Middle frontal gyrus (tissue), 1 donor: ENCODE measurements around the gene ACIN1.

ENCODE experiments used
- DNase-seq: peaks from one replicate; pipeline ENCODE4 v3.0.0-alpha.2; 2015; ENCODE audit warnings: low spot score; ENCODE audit errors: extremely low spot score

Gene ACIN1

DNA sequence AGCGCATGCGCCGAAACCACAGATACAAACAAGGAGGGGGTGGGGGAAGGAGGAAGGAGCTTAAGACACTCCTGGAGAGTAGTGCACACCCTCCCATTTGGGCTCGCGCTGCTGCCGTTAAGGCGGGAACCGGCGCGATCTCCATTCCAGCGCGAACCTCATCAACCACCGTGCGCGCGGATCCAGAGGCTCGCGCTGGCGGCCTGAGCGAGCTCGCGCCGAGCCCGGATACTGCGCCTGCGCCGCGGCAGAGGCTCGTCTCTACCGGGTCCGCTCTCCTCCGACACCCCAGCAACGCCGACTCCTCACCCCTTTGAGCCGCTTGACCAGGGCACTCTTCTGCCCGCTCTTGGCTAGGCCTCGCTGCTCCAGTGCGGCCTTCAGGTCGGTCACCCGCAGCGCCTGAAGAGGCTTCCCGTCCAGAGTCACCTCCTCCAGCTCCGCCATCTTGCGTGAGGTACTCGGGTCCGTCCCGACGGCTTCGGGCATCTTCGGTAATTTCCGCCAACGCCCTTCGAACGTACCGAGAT lies at the start of gene ACIN1:
Gene ACIN1, minus strand, starts transcription at position 471 of the 530 bp plus-strand sequence. Its CDS starts 24 bp downstream, at position 447.
- peak; percentile 17 for DNase-seq

DNA sequence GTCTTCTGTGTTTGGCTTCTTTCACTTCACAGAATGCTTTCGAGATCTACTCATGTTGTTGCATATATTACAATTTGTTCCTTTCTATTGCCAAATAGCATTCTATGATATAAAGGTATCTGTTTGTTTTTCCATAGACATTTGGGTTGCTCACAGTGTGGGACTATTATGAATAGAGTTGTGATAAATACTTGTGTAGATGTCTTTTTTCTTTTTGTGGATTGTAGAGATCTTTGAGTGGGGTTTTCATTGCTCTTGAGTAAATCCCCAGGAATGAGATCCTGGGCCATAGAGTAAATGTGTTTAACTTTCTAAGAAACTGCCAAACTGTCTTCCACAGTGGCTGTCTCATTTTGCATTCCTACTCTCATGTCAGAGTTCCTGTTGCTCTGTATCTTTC lies 49.0 kb upstream of the ACIN1 start:
- no peak for DNase-seq

DNA sequence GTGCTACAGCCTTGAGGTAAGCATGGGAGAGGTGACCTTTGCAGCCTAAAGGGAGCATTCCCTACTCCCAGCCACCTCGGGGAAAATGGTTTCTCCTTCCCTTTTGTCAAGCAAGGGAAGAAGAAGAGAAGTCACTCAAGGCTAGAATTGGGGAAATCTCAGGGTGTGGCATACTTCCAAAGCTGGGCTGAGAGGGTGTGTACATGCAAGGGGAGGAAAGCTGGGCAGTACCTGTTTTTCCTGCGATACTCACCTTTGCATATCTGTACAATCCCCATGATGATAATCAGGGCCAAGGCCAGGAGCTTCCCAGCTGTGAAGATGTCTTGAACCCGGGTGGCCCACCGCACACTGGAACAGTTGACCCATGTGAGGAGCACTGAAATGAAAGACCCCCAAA lies 47.9 kb upstream of the ACIN1 start:
- no peak for DNase-seq

- DNase-seq = no peak
Observed at GRCh38 chr14:23141706-23142444, 46.9 kb upstream of the ACIN1 start.

DNA sequence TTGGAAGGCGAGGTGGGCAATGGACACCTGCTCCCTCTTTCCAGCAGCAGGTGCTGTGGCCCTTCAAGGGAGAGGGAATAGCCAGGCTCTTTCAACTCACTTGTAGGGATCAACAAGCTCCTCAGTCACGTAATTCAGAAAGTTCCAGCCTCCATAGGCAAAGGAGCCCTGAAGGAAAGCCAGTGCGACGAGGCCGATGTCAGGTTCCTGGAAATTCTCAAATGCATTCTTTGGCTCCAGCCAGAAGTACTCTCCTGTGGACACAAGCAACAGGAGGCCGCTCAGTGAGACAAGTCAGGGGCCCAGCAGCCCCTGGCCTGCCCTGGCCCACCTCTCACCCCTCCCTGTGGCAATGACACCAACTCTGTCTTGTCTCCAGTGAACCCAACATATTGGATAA lies 45.4 kb upstream of the ACIN1 start:
- DNase-seq = no peak

DNA sequence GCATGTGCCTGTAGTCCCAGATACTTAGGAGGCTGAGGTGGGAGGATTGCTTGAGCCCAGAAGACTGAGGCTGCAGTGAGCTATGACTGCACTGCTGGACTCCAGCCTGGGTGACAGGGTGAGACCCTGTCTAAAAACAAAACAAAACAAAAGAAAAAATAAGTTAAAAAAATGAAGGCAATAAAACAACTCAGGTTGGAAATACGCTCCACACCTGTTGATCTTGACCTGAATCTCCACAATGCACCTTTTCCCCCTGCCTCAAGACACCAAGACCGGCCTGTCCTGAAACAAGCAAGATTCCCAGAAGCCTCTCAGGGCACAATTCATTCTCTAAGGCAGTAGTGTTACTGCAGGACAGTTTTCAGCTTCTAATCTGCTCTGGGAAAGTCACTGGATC lies 44.9 kb upstream of the ACIN1 start:
- no peak for DNase-seq

- DNase-seq = no peak
Observed at GRCh38 chr14:23137813-23138535, 43.0 kb upstream of the ACIN1 start.

- no peak for DNase-seq
Observed at GRCh38 chr14:23137192-23137812, 42.4 kb upstream of the ACIN1 start.

GRCh38 chr14:23136566-23137133 lies 41.7 kb upstream of the ACIN1 start:
- no peak for DNase-seq

DNA sequence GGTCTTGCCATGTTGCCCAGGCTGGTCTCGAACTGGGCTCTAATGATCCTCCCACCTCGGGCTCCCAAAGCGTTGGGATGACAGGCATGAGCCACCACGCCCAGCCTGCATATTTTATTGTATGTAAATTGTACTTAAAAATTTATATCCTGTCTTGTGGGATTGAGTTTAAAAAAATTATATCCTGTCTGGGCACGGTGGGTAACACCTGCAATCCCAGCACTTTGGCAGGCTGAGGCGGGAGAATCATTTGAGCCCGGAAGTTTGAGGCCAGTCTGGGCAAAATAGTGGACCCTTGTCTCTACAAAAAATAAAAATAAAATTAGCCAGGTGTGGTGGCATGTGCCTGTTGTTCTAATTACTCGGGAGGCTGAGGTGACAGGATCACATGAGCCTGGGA lies 38.0 kb upstream of the ACIN1 start:
- no peak for DNase-seq

DNA sequence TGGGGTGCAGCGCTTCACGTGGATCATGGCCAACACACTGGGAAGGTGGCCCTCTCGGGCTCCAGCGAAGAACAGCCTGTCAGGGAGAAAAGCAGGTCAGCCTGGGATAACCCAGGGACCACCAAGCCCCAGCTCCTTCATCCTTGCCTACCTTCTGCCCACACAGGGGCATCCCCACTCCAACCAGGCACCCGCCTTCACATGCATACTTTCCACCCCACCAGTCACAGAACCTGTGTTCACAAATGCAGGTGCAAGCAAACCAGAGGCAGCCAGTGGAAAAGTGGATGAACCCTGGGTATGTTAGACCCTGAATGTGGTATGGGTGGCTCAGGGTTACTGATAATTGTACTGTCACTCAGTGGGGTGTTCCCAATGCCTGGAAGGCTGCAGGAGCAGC lies 36.5 kb upstream of the ACIN1 start:
- DNase-seq = no peak

DNA sequence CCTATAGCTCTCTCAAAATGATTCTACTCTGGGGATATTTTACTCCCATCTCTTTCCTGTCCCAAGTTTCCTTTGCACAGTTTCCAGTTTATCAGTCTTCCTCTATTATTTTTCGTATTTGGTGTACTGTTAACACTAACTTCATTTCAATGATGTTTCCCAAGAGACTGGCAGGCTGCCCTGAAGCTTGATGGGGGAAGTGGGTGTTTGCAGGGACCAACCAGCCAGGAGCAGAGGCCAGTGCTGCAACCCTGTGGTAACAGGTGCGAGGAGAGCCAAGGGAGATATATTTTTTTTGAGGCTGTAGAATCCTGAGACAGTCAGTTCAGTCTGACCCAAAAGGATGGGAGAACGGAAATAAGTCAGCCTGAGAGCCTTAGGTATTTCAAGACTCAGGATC lies 35.9 kb upstream of the ACIN1 start:
- no peak for DNase-seq

- no peak for DNase-seq
Observed at GRCh38 chr14:23129759-23130316, 34.9 kb upstream of the ACIN1 start.

- no peak for DNase-seq
Observed at GRCh38 chr14:23128969-23129758, 34.2 kb upstream of the ACIN1 start.

GRCh38 chr14:23127861-23128260 lies 32.9 kb upstream of the ACIN1 start:
- no peak for DNase-seq

GRCh38 chr14:23126548-23127278 lies 31.8 kb upstream of the ACIN1 start:
- no peak for DNase-seq

DNA sequence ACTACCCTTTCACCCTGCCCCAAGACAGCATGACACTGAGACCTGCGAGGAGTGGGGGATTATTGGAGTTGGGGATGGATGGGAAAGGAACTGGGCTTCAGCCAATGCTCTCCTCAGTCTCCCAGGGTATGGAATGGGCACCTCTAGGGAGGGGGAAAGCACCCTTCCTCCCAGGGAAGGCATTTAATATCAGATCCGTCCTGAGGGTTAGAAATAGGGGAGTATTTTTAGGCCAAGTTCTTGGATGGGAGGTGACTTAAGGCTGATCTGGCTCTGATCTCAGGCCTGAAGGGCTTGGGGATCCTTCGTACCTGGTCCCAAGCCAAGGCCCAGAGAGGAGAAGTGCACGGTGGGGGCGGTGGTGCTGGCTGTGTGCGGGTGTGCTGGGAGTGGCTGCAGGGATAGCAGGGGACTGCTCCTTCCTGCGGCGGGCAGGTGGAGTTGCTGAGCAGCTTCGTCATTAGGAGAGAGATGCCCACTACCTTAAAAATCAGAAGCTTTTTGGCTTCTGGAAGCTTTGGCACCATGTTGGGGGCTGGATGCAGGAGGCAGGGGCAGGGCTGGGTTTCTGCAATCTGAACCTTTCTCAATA lies 31.1 kb upstream of the ACIN1 start:
- DNase-seq = no peak

- DNase-seq = no peak
Observed at GRCh38 chr14:23125011-23125410, 30.1 kb upstream of the ACIN1 start.

DNA sequence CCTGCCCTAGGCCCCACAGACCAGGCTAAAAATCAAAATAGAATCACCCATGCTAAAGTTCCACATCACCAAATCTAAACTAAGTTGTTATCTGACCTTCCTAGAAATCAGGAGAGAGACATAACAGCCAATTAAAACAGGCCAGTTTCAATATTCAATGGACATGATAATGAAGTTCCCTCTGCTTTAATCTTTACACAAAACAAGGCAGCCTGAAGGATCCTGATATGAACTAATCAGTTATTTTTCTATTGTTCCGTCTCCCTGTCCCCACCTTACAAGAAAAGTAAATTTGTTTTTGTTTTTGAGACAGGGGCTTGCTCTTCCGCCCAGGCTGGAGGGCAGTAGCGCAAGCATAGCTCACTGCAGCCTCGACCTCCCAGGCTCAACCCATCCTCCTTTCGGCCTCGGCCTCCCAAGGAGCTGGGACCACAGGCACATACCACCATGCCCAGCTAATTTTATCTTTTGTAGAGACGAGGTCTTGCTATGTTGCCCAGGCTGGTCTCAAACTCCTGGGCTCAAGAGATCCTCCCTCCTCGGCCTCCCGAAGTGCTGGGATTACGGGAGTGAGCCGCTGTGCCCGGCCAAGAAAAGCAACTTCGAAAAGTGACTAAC lies 29.5 kb upstream of the ACIN1 start:
- DNase-seq = no peak
